Islet of Langerhans (tissue), 1 donor: ENCODE data around the gene COL28A1.
"Not testable (repeated sequence)": the region's sequence is repeated elsewhere in the genome, so short reads cannot be mapped to it uniquely, and the experiment has no call there.

Source experiments
- FAIRE-seq: peaks from one replicate; lab custom pipeline; 2011; peaks lifted over from hg19 to GRCh38; lab: Jason Lieb, UNC

The COL28A1 gene

GRCh38 chr7:7561591-7561990 is 25.9 kb upstream of the COL28A1 start:
- FAIRE-seq, result not testable (repeated sequence)

- no peak for FAIRE-seq
Measured at GRCh38 chr7:7557252-7557651, 21.6 kb upstream of the COL28A1 start.

GRCh38 chr7:7556852-7557251 is 21.2 kb upstream of the COL28A1 start:
- FAIRE-seq, result no peak

- no peak for FAIRE-seq
Measured at GRCh38 chr7:7554649-7555575, 19.2 kb upstream of the COL28A1 start.

- FAIRE-seq, result no peak
Measured at GRCh38 chr7:7554021-7554432, 18.4 kb upstream of the COL28A1 start.

GRCh38 chr7:7553386-7553785 is 17.7 kb upstream of the COL28A1 start:
- FAIRE-seq, result no peak

GRCh38 chr7:7552199-7552598 is 16.5 kb upstream of the COL28A1 start:
- FAIRE-seq, result no peak

- FAIRE-seq, result no peak
Measured at GRCh38 chr7:7550663-7551062, 15.0 kb upstream of the COL28A1 start.

- FAIRE-seq, result no peak
Measured at GRCh38 chr7:7548407-7548806, 12.7 kb upstream of the COL28A1 start.

- no peak for FAIRE-seq
Measured at GRCh38 chr7:7542251-7542835, 6.7 kb upstream of the COL28A1 start.

GRCh38 chr7:7539711-7540110 is 4.0 kb upstream of the COL28A1 start:
- no peak for FAIRE-seq

GRCh38 chr7:7539152-7539551 is 3.5 kb upstream of the COL28A1 start:
- FAIRE-seq, result no peak

GRCh38 chr7:7537711-7538110 is 2.0 kb upstream of the COL28A1 start:
- no peak for FAIRE-seq

- peak; percentile 70 for FAIRE-seq
Measured at GRCh38 chr7:7536396-7537019, 835 bp upstream of the COL28A1 start.

- FAIRE-seq, result no peak
Measured at GRCh38 chr7:7533831-7534430, 1.7 kb downstream of the COL28A1 start.

- peak; percentile 92 for FAIRE-seq
Measured at GRCh38 chr7:7529328-7529727, 6.3 kb downstream of the COL28A1 start.

- FAIRE-seq, result no peak
Measured at GRCh38 chr7:7527047-7527446, 8.6 kb downstream of the COL28A1 start.

GRCh38 chr7:7526006-7526405 is 9.7 kb downstream of the COL28A1 start:
- FAIRE-seq, result no peak

GRCh38 chr7:7524121-7524520 is 11.6 kb downstream of the COL28A1 start:
- no peak for FAIRE-seq

- no peak for FAIRE-seq
Measured at GRCh38 chr7:7522421-7522820, 13.3 kb downstream of the COL28A1 start.

GRCh38 chr7:7521259-7521658 is 14.4 kb downstream of the COL28A1 start:
- peak; percentile 43 for FAIRE-seq

- peak; percentile 27 for FAIRE-seq
Measured at GRCh38 chr7:7519528-7519927, 16.1 kb downstream of the COL28A1 start.

GRCh38 chr7:7519056-7519455 is 16.6 kb downstream of the COL28A1 start:
- no peak for FAIRE-seq
